ENCODE data around the gene TNNI2.

The TNNI2 gene

DNA sequence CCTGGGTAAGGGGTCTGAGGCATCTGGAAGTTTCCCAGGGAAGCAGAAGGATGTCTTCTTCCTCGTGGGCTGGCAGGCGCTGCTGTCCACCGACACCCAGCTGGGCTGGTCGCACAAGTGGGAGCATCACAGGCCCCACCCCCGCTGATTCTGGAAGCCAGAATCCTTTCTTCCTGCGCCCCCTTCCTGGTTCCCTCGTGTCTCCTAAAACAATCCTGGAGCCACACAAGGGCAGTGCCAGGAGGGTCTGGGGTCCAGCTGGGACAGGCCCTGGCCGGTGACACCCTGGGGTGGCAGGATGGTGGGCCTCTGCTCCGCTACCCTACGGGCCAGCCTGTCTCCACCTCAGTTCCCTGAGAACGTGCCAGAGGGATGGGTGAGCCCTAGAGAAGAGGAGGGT, 18.3 kb downstream of the TNNI2 start:
- H3K4me1 ChIP-seq (ENCODE audit: low read length) = peaks cover 26% of the 10 kb centered on the region
- H3K4me3 ChIP-seq (ENCODE audit: low read length) = no peak overlapping the region
- no peaks in the 10 kb centered on the region for H3K36me3 ChIP-seq (replicated peaks; ENCODE audit: insufficient read depth, low read length)
- TF ChIP-seq, protein P1, sequence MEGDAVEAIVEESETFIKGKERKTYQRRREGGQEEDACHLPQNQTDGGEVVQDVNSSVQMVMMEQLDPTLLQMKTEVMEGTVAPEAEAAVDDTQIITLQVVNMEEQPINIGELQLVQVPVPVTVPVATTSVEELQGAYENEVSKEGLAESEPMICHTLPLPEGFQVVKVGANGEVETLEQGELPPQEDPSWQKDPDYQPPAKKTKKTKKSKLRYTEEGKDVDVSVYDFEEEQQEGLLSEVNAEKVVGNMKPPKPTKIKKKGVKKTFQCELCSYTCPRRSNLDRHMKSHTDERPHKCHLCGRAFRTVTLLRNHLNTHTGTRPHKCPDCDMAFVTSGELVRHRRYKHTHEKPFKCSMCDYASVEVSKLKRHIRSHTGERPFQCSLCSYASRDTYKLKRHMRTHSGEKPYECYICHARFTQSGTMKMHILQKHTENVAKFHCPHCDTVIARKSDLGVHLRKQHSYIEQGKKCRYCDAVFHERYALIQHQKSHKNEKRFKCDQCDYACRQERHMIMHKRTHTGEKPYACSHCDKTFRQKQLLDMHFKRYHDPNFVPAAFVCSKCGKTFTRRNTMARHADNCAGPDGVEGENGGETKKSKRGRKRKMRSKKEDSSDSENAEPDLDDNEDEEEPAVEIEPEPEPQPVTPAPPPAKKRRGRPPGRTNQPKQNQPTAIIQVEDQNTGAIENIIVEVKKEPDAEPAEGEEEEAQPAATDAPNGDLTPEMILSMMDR (IDR thresholded peaks at IDR 0.05; ENCODE audit: low read length) = no peak
- TF ChIP-seq EZH2 (optimal IDR thresholded peaks at IDR 0.05; ENCODE audit: low read depth, low read length) (no peak), EZH2phosphoT487 (IDR thresholded peaks at IDR 0.05; ENCODE audit: low read length) (no peak)
- H3F3A ChIP-seq (ENCODE audit: insufficient read depth, low read length) = peaks cover 8% of the 10 kb centered on the region
- H3K27ac ChIP-seq (ENCODE audit: low read length) = no peak overlapping the region
- H3K27me3 ChIP-seq (replicated peaks; ENCODE audit: insufficient read depth, low read length) = no peaks in the 10 kb centered on the region; the same call in 1 of the 2 replicates
- H3K9me3 ChIP-seq (replicated peaks; ENCODE audit: insufficient read depth, low read length) = no peaks in the 10 kb centered on the region
- no peak overlapping the region for H3K4me2 ChIP-seq (ENCODE audit: low read depth, low read length)
- no peak overlapping the region for H3K9ac ChIP-seq (ENCODE audit: low read length)
- DNase-seq = no peak
- peaks cover 72% of the 10 kb centered on the region for H3K79me2 ChIP-seq (ENCODE audit: low read length)
- no peaks in the 10 kb centered on the region; the same call in 1 of the 2 replicates for H4K20me1 ChIP-seq (ENCODE audit: insufficient read depth, low read length)
- no peaks in the 10 kb centered on the region for H3K9me2 ChIP-seq (replicated peaks; ENCODE audit: insufficient read depth, low read length)
- no peak overlapping the region for H2AFZ ChIP-seq (ENCODE audit: low read length)

DNA sequence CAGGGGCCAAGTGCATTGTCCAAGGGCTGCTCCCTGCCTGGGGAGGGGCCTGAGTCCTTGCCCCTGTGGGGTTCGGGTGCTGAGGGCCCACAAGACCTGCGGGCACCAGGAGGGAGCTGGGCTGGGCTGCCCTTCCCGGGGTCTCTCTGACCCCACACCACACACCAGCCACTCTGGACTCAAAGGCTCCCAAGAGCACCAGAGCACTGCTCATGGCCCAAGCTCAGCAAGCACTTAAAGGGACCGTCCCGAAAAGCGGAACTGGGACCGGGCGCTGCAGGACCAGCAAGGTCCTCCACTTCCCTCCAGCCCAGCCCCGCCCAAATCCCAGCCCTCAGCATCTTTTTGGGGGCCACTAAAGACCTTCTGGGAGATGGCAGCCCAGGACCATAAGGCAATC, 19.4 kb downstream of the TNNI2 start:
- no peaks in the 10 kb centered on the region for H3K36me3 ChIP-seq (replicated peaks; ENCODE audit: insufficient read depth, low read length)
- no peaks in the 10 kb centered on the region; the same call in 1 of the 2 replicates for H4K20me1 ChIP-seq (ENCODE audit: insufficient read depth, low read length)
- H3K4me3 ChIP-seq (ENCODE audit: low read length) = no peak overlapping the region

GRCh38 chr11:1858576-1858975, 19.8 kb downstream of the TNNI2 start:
- Histone ChIP-seq H2AFZ (ENCODE audit: low read length) (no peak overlapping the region), H3K79me2 (ENCODE audit: low read length) (peaks cover 73% of the 10 kb centered on the region), H3K4me1 (ENCODE audit: low read length) (peaks cover 11% of the 10 kb centered on the region), H3K27me3 (replicated peaks; ENCODE audit: insufficient read depth, low read length) (no peaks in the 10 kb centered on the region; the same call in 1 of the 2 replicates), H3K9ac (ENCODE audit: low read length) (no peak overlapping the region), H3K9me3 (replicated peaks; ENCODE audit: insufficient read depth, low read length) (no peaks in the 10 kb centered on the region), H3K4me3 (ENCODE audit: low read length) (no peak overlapping the region), H3F3A (ENCODE audit: insufficient read depth, low read length) (no peaks in the 10 kb centered on the region), H3K27ac (ENCODE audit: low read length) (no peak overlapping the region), H3K4me2 (ENCODE audit: low read depth, low read length) (no peak overlapping the region), H3K9me2 (replicated peaks; ENCODE audit: insufficient read depth, low read length) (no peaks in the 10 kb centered on the region), H4K20me1 (ENCODE audit: insufficient read depth, low read length) (no peaks in the 10 kb centered on the region; the same call in 1 of the 2 replicates), H3K36me3 (replicated peaks; ENCODE audit: insufficient read depth, low read length) (no peaks in the 10 kb centered on the region)
- no peak for TF ChIP-seq EZH2 (optimal IDR thresholded peaks at IDR 0.05; ENCODE audit: low read depth, low read length)
- TF ChIP-seq, protein P1 (IDR thresholded peaks at IDR 0.05; ENCODE audit: low read length) = no peak
- TF ChIP-seq EZH2phosphoT487 (IDR thresholded peaks at IDR 0.05; ENCODE audit: low read length) = no peak
- no peak for DNase-seq

More for the DNA sequence above, 19.4 kb downstream of the TNNI2 start:
- Histone ChIP-seq H2AFZ (ENCODE audit: low read length) (no peak overlapping the region), H3K4me2 (ENCODE audit: low read depth, low read length) (no peak overlapping the region), H3K4me1 (ENCODE audit: low read length) (peaks cover 16% of the 10 kb centered on the region), H3K9me3 (replicated peaks; ENCODE audit: insufficient read depth, low read length) (no peaks in the 10 kb centered on the region), H3K9me2 (replicated peaks; ENCODE audit: insufficient read depth, low read length) (no peaks in the 10 kb centered on the region), H3K9ac (ENCODE audit: low read length) (no peak overlapping the region), H3K79me2 (ENCODE audit: low read length) (peaks cover 73% of the 10 kb centered on the region), H3K27me3 (replicated peaks; ENCODE audit: insufficient read depth, low read length) (no peaks in the 10 kb centered on the region; the same call in 1 of the 2 replicates), H3K27ac (ENCODE audit: low read length) (no peak overlapping the region), H3F3A (ENCODE audit: insufficient read depth, low read length) (no peaks in the 10 kb centered on the region)
- TF ChIP-seq EZH2phosphoT487 (IDR thresholded peaks at IDR 0.05; ENCODE audit: low read length) (no peak), EZH2 (optimal IDR thresholded peaks at IDR 0.05; ENCODE audit: low read depth, low read length) (no peak)
- TF ChIP-seq, protein P1 (IDR thresholded peaks at IDR 0.05; ENCODE audit: low read length) = no peak
- DNase-seq = no peak
